IPS-NIHi11 (cell line): ENCODE measurements around the gene QPRT.
"Not testable (repeated sequence)": the region's sequence is repeated elsewhere in the genome, so short reads cannot be mapped to it uniquely, and the experiment has no call there.

ENCODE experiments used
- DNase-seq: peaks from one replicate; pipeline ENCODE4 v3.0.0; 2012; ENCODE audit warnings: mixed read lengths, low spot score

Gene QPRT

DNA sequence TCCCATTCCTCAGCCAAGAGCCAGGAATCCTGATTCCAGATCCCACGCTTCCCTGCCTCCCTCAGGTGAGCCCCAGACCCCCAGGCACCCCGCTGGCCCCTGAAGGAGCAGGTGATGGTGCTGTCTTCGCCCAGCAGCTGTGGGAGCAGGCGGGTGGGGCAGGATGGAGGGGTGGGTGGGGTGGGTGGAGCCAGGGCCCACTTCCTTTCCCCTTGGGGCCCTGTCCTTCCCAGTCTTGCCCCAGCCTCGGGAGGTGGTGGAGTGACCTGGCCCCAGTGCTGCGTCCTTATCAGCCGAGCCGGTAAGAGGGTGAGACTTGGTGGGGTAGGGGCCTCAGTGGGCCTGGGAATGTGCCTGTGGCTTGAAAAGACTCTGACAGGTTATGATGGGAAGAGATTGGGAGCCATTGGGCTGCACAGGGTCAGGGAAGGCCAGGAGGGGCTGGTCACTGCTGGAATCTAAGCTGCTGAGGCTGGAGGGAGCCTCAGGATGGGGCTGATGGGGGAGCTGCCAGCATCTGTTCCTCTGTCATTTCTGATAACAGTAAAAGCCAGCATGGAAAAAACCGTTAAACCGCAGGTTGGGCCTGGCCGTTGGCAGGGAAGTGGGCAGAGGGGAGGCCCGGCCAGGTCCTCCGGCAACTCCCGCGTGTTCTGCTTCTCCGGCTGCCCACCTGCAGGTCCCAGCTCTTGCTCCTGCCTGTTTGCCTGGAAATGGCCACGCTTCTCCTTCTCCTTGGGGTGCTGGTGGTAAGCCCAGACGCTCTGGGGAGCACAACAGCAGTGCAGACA is 15.8 kb upstream of the QPRT start, which contains the start of gene SPN:
Gene SPN, plus strand, starts transcription at position 232 of the 791 bp plus-strand sequence. Its CDS starts 482 bp downstream, at position 714.
- DNase-seq = no peak

DNA sequence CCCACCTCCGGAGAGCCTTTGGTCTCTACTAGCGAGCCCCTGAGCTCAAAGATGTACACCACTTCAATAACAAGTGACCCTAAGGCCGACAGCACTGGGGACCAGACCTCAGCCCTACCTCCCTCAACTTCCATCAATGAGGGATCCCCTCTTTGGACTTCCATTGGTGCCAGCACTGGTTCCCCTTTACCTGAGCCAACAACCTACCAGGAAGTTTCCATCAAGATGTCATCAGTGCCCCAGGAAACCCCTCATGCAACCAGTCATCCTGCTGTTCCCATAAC is 15.2 kb upstream of the QPRT start:
- DNase-seq = no peak

DNA sequence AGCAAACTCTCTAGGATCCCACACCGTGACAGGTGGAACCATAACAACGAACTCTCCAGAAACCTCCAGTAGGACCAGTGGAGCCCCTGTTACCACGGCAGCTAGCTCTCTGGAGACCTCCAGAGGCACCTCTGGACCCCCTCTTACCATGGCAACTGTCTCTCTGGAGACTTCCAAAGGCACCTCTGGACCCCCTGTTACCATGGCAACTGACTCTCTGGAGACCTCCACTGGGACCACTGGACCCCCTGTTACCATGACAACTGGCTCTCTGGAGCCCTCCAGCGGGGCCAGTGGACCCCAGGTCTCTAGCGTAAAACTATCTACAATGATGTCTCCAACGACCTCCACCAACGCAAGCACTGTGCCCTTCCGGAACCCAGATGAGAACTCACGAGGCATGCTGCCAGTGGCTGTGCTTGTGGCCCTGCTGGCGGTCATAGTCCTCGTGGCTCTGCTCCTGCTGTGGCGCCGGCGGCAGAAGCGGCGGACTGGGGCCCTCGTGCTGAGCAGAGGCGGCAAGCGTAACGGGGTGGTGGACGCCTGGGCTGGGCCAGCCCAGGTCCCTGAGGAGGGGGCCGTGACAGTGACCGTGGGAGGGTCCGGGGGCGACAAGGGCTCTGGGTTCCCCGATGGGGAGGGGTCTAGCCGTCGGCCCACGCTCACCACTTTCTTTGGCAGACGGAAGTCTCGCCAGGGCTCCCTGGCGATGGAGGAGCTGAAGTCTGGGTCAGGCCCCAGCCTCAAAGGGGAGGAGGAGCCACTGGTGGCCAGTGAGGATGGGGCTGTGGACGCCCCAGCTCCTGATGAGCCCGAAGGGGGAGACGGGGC is 14.7 kb upstream of the QPRT start:
- DNase-seq = no peak

DNA sequence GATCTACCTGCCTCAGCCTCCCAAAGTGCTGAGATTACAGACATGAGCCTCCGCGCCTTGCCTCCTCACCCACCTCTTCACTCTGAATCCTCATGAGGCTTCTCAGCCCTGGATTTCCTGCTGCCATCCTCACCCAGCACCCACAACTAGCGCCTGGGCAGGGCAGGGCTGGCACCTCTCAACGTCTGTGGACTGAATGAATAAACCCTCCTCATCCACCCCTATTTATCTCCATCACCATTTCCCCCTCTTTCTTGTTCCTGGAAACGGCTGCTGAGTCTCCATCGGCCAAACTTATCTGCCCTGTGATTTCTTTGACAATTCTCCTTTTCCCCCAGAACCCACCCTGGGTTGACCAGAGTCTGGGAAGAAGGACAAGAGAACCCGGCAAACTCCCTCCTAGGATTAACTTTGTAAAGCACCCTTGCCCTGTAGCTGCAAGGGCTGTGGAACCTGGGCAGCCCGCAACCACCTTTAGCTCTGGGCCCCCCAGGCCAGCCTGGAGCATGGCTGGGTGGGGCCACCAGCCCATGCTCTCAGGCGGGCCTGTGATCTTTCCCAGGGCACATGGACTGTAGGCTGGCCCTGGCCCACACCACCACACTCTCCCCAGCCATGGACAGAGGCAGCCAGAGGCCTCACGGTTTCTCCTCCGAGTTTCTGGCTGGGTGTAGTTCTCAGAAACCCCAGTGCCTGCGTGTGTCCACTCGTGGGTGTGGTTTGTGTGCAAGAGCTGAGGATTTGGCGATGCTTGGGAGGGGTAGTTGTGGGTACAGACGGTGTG is 13.5 kb upstream of the QPRT start:
- DNase-seq = no peak

DNA sequence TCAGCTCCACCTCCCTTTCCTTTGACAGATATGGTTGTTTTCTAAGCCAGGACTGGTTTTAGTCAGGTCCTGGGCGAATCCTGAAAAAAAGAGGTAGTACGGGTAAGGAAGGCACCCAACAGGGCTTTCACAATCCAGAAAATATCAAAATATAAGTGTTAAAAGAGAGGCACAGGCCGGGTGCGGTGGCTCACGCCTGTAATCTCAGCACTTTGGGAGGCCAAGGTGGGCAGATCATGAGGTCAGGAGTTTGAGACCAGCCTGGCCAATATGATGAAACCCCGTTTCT is 11.7 kb upstream of the QPRT start:
- DNase-seq = not testable (repeated sequence)

DNA sequence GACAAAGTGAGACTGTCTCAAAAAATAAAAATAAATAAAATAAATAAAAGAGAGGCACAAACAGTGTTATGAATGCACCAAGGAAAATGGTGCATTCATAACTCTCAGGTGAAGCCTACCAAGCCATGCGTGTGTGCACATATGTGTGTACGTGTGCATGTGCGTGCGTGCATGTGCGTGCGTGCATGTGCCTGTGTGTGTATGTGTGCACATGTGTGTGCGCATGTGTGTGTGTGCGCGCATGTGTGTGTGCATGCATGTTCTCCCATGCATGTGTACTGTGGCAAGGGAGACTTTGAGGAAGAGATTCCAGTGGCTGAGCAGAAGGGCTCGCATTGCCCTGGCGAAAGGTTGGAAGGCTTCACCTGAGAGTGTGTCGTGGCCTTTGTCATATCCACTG is 11.2 kb upstream of the QPRT start:
- no peak for DNase-seq

DNA sequence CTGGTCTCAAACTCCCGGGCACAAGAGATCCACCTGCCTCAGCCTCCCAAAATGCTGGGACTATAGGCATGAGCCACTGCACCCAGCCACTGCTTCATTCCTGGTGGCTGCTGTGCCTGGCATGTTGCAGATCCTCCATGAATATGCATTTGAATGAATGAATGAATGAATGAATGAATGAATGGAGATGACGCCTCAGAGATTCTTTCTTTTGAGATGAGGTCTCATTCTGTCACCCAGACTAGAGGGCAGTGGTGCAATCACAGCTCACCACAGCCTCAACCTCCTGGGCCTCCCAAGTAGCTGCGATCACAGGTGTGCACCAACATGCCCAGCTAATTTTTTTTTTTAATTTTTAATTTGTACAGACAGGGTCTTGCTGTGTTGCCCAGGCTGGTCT is 10.7 kb upstream of the QPRT start:
- no peak for DNase-seq

DNA sequence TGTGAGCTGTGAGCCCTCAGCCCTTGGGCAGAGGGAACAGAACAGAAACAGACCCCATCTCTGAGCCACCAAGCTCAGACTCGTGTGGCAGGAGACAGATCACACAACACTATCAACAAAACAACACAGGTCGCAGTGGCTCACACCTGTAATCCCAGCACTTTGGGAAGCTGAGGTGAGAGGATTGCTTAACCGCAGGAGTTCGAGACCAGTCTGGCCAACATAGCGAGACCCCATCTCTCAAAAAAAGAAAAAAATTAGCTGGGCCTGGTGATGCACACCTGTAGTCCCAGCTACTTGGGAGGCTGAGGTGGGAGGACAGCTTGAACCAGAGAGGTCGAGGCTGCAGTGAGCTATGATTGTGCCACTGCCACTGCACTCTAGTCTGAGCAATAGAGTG is 5.5 kb upstream of the QPRT start:
- DNase-seq = no peak

DNA sequence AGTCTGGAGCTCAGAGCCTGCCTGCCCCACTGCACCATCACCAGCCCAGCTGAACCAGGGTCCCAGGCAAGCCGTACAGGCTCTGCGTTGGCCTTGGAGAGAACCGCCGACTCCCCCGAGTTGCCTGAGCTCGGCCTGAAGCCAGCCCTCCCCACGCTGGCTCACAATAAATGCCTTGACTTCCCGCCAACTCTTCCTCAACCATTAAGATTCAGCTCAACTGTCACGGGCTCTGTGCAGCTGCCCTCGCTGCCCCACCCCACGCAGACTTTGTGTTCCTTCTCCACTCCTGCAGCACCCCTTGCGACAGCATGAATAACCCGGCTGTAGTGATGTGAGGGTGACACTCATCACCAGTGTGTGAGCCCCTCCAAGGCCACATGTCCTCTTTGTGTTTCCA is 4.8 kb upstream of the QPRT start:
- no peak for DNase-seq

DNA sequence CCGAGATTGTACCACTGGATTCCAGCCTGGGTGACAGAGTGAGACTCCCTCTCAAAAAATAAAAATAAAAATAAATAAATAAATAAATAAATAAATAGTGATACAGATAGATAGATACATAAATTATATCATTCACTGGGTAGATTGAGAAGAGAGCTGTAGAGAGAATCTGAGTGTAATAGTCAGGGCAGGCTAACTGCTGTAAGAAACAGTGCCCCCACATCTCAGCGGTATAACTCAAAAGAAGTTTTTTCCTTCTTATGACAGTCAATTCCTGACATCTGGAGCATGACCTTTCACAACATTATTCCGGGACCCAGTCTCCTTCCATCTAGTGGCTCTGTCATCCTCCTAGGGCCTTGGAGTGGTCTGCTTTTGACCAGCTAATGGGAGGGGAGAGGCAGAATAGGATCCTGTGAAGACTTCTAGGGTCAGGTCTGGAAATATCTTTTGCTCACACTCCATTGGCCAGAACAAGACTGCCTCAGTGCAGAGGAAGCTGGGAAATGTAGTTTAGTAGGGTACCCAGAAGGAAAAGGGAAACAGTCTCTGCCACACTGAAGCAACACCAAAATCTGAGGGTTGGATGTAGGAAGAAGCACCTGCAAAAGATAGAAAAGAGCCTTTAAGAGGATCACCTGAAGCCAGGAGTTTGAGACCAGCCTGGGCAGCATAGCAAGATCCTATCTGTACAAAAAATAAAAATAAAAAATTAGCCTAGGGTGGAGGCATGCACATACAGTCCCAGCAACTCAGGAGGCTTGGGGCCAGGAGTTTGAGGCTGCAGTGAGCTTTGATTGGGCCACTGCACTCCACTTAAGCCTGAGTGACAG is 3.0 kb upstream of the QPRT start:
- peak; percentile 70 for DNase-seq

DNA sequence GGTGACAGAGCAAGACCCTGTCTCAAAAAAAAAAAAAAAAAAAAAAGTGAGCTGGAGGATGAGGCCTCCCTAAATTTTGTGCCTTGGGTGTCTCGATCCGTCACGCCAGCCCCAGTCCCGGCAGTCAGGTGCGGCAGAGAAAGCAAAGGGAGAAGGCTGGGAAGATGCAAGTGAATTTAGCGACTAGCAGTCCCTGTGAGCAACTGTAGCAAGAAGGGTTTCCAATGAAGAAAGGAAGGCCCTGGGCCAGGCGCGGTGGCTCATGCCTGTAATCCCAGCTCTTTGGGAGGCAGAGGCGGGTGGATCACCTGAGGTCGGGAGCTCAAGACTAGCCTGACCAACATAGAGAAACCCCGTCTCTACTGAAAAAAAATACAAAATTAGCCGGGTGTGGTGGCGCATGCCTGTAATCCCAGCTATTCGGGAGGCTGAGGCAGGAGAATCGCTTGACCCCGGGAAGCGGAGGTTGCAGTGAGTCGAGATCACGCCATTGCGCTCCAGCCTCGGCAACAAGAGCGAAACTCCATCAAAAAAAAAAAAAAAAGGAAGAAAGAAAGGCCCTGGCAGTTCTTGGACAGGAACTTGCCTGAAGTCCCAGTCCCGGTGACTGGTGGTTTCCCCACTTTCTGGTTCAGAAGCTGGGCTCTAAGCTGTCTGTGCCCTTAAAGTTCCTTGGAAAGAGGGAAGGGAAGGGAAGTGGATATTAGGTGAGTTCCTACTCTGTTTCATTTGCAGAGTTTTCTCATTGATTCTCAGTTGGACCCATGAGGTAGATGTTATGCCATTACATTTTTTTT is 1.8 kb upstream of the QPRT start:
- no peak for DNase-seq

DNA sequence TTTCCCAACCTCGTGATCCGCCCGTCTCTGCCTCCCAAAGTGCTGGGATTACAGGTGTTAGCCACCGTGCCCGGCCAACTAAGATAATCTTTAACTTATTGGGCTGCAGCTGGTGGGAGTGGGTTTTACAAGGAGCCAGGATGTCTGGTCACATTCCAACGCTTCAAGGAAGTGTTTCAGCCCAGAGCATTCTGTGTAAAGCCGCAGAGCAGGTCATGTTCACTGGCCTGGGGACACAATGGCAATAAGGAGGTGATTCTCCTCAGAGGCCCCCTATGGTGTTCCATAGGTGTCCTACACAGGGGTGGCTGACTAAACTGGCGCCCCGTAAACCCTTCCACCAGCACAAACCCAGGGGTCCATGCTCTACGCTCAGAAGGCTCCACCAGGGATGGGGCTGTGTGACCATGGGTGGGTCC is 1.2 kb downstream of the QPRT start:
- DNase-seq = no peak

DNA sequence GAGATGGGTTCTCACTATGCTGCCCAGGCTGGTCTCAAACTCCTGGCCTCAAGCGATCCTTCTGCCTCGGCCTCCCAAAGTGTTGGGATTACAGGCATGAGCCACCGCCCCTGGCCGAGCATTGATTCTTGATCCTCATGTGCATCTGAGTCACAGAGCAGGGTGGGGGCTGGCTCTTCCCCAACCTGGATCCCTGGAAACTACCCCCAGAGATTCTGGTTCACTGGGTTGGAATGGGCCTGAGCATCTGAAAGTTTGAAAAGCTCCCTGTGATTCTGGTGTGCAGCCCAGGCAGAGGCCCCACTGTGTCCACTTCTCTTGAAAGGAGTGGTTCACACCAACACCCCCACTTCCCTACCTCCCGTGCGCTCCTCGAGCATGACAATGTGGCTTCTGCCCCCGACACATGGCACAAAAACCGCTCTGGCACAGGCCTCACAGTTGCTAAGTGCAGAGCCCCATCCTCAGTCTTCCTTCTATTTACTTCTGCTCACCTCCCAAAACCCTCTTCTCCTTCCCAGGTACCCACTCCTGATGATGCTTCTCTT is 4.6 kb downstream of the QPRT start:
- DNase-seq = no peak

DNA sequence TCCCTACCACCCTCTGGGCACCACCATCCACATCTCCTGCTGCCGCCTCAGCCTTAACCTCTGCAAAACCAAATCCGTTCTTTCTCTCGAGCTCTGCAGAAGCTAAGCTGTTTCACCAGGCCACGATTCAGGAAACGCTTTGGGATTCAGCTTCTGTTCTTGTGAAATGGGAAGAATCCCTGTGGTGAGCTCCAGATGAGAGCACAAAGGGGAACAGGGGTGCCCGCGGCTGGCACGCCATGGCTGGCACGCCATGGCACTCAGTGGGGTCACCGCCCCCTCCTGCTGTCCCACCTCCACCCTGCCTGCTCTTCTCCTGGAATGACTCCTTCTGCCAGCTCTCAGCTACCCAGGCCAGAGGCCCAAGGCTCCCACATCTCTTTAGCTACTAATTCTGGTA is 5.7 kb downstream of the QPRT start:
- no peak for DNase-seq

DNA sequence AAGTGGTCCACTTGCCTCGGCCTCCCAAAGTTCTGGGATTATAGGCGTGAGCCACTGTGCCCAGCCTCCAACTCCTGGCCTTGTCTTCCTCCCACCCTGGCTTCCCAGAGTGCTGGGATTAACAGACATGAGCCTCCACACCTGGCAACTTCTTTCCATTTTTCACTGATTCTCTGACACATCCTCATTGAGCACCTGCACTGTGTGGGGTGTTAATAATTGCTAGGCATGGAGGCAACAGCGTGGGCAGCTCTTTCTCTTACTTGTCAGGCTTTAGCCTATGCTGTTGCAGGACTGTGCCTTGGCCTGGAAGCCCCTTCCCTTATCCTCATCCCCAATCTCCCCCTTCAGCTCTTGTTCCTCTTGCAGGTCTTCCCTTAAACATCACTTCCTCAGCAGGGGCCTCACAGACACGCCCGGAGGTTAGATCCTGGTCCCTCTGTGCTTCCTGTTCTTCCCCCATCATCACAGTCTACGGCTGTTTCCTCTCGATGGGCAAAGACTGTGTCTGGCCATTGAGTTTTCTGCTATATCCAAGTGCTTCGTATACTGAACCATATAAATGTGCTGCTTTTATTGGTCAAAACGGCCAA is 7.9 kb downstream of the QPRT start:
- peak; percentile 5 for DNase-seq

DNA sequence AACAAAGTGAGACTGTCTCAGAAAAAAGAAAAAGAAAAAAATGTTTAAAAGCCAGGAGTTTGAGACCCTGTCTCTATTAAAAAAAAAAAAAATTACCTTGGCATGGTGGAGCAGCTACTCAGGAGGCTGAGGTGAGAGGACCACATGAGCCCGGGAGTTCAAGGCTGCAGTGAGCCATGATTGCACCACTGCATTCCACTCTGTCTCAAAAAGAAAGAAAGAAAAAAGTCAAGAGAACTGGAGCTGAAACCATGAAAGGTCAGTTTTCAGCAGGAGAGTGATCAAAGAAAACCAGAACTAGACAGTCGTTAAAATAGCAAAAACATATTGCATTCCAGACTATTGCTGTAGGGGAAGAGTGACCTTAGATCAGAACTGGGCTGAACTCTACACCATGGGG is 8.8 kb downstream of the QPRT start:
- DNase-seq = no peak

DNA sequence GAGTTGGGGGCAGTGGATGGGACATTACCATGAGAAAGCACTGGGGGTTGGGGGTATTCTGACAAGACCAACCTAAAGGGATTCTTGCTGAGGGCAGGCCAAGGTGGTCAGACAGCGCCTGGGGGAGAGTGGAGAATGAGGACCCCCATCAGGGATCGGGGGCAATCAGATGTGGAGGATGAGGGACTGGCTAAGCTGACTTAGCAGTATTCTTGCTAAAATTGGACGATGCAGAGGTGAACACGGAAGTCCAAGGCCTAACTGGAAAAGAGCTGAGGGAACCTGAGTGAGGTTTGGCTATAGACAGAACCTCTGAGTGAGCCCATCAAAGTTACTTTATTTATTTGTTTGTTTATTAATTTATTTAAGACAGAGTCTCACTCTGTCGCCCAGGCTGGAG is 9.2 kb downstream of the QPRT start:
- peak; percentile 25 for DNase-seq

DNA sequence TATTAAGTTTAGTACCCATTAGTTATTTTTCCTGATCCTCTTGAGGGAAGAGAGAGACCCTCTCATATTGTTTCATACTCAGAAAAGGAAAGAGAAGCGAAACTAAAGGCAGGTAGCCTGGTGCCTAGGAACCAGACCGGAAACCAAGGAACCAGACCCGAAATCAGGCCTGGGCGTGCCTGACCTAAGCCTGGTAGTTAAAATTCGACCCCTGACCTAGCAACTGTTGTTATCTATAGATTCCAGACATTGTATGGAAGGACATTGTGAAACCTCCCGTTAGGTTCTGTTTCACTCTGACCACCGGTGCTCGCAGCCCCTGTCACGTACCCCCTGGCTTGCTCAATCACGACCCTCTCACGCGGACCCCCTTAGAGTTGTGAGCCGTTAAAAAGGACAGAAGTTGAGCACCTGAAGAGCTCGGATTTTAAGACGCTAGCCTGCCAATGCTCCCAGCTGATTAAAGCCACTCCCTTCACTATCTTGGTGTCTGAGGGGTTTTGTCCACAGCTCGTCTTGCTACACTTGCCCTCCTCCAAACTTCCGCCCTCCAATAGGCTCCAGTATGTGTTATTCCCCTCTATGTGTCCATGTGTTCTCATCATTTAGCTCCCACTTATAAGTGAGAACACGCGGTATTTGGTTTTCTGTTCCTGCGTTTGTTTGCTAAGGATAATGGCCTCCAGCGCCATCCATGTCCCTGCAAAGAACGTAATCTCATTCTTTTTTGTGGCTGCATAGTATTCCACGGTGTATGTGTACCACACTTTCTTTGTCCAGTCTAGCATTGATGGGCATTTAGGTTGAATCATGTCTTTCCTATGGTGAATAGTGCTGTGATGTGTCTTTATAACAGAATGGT is 10.7 kb downstream of the QPRT start:
- DNase-seq = not testable (repeated sequence)

DNA sequence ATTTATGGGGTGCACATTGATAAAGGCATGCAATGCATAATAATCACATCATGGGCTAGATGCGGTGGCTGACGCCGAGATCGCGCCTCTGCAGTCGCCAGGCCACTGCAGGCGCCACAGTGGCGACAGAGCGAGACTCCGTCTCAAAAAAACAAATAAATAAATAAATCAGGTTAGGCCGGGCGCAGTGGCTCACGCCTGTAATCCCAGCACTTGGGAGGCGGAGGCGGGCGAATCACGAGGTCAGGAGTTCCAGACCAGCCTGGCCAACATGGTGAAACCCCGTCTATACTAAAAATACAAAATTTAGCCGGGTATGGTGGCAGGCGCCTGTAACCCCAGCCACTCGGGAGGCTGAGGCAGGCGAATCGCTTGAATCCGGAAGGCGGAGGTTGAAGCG is 13.6 kb downstream of the QPRT start:
- DNase-seq = not testable (repeated sequence)
